HG03378 (cell line): ENCODE measurements around the gene CACNA1E.

Source experiments
- ATAC-seq: cut with Tn5 transposase; IDR thresholded peaks from one replicate; pipeline ENCODE4 v1.9.1; 2021; ENCODE audit warnings: mild to moderate bottlenecking, moderate library complexity; ENCODE audit not compliant: unreplicated experiment

Gene CACNA1E

GRCh38 chr1:181483285-181484195, at the start of gene CACNA1E:
CACNA1E (plus strand) TSS chr1:181483517; CDS start chr1:181483745, 228 bp downstream.
- ATAC-seq = no peak

- ATAC-seq = no peak
These were observed 49.4 kb upstream of the CACNA1E start for GRCh38 chr1:181433931-181434330.

- peak; percentile 59 for ATAC-seq
These were observed 45.3 kb upstream of the CACNA1E start for GRCh38 chr1:181438013-181438412.

- ATAC-seq = no peak
These were observed 42.8 kb upstream of the CACNA1E start for GRCh38 chr1:181440510-181440909.

- ATAC-seq = no peak
These were observed 41.2 kb upstream of the CACNA1E start for GRCh38 chr1:181442181-181442525.

- ATAC-seq = no peak
These were observed 40.0 kb upstream of the CACNA1E start for GRCh38 chr1:181443231-181443853.

GRCh38 chr1:181445436-181445835, 37.9 kb upstream of the CACNA1E start:
- no peak for ATAC-seq

GRCh38 chr1:181448461-181448860, 34.9 kb upstream of the CACNA1E start:
- no peak for ATAC-seq

- no peak for ATAC-seq
These were observed 31.6 kb upstream of the CACNA1E start for GRCh38 chr1:181451661-181452230.

- no peak for ATAC-seq
These were observed 30.6 kb upstream of the CACNA1E start for GRCh38 chr1:181452746-181453145.

GRCh38 chr1:181453541-181454201, 29.6 kb upstream of the CACNA1E start:
- ATAC-seq = no peak

- ATAC-seq = no peak
These were observed 26.8 kb upstream of the CACNA1E start for GRCh38 chr1:181456551-181456950.

GRCh38 chr1:181458419-181458818, 24.9 kb upstream of the CACNA1E start:
- ATAC-seq = no peak

- ATAC-seq = no peak
These were observed 24.2 kb upstream of the CACNA1E start for GRCh38 chr1:181459067-181459466.

GRCh38 chr1:181469829-181470228, 13.5 kb upstream of the CACNA1E start:
- no peak for ATAC-seq

GRCh38 chr1:181475580-181475979, 7.7 kb upstream of the CACNA1E start:
- ATAC-seq = no peak

- ATAC-seq = no peak
These were observed 6.7 kb upstream of the CACNA1E start for GRCh38 chr1:181476581-181476980.

- no peak for ATAC-seq
These were observed 5.0 kb upstream of the CACNA1E start for GRCh38 chr1:181478306-181478705.

GRCh38 chr1:181479137-181479745, 4.1 kb upstream of the CACNA1E start:
- ATAC-seq = no peak

GRCh38 chr1:181482001-181482430, 1.3 kb upstream of the CACNA1E start:
- no peak for ATAC-seq
